Esophagus muscularis mucosa (tissue), 4 donors: Measurements from ENCODE around the gene CNTRL. TPM values are rescaled to one million over a fixed set of nuclear protein-coding genes. Genes with fewer than 3 reads are reported as not detected.

Experiments
- DNase-seq: peaks from one replicate; pipeline ENCODE4 v3.0.0-alpha.2; 2017; ENCODE audit errors: extremely low spot score
- H3K27ac ChIP-seq, 4 donors: fragments of 200-600 bp; sonication (generic); replicated peaks in 1 of 4; 1 replicate in 3 of 4; 2 replicates in 1 of 4; pipeline ENCODE4 v1.5.1; 2016 to 2019; ENCODE audit warnings: mild to moderate bottlenecking in 1 of 4
- H3K27me3 ChIP-seq, 4 donors: fragments of 200-600 bp; sonication (generic); one replicate each; pipeline versions ENCODE4 v1.5.1 to v1.6.0; 2016 to 2019
- H3K36me3 ChIP-seq, 4 donors: fragments of 200-600 bp; sonication (generic); one replicate each; pipeline ENCODE4 v1.5.1; 2016 to 2019
- H3K4me1 ChIP-seq, 4 donors: fragments of 200-600 bp; sonication (generic); one replicate each; pipeline ENCODE4 v1.5.1; 2016 to 2019
- H3K4me3 ChIP-seq, 4 donors: fragments of 200-600 bp; sonication (generic); 1 replicate in 2 of 4; 2 replicates in 2 of 4; pipeline ENCODE4 v1.5.1; 2016 to 2019; ENCODE audit warnings: mild to moderate bottlenecking in 4 of 4, moderate library complexity in 1 of 4
- H3K9me3 ChIP-seq, 4 donors: fragments of 200-600 bp; sonication (generic); 1 replicate in 3 of 4; 2 replicates in 1 of 4; pipeline ENCODE4 v1.5.1; 2016 to 2019
- CTCF ChIP-seq, 3 experiments: fragments of 200-600 bp in 2 of 3; fragments of 450-650 bp in 1 of 3; sonication (generic) in 2 of 3; IDR thresholded peaks; one replicate each; pipeline ENCODE4 v1.5.1; 2017 to 2019; ENCODE audit warnings: antibody characterized with exemption in 3 of 3, mild to moderate bottlenecking in 2 of 3, moderate library complexity in 1 of 3
- EP300 ChIP-seq: sonication (generic); formaldehyde crosslinking; IDR thresholded peaks from one replicate; pipeline ENCODE4 v1.6.1; 2017; ENCODE audit warnings: antibody characterized with exemption
- POLR2A ChIP-seq: fragments of 450-650 bp; IDR thresholded peaks from one replicate; pipeline ENCODE4 v1.6.1; 2017; ENCODE audit warnings: antibody characterized with exemption, moderate library complexity, mild to moderate bottlenecking, low read depth
- POLR2AphosphoS5 ChIP-seq, 2 donors: sonication (generic); formaldehyde crosslinking; IDR thresholded peaks; one replicate each; pipeline ENCODE4 v1.6.1; 2017; ENCODE audit warnings: antibody characterized with exemption in 2 of 2
- WGBS: methylation state at CpG from one replicate; pipeline ENCODE4 v1.1.5; 2018; 5-methylcytosine and 5-hydroxymethylcytosine counted together
- intact Hi-C: fragments of 100-400 bp; cut with DNase I; formaldehyde crosslinking; loops from one replicate; pipeline ENCODE4 v1.15.1; 2023
- total RNA-seq, 4 donors: library from RNA; depleted of rRNA; stranded (reverse); fragments of >200 nt; gene quantifications; one replicate each; pipeline versions ENCODE4 v1.1.0 to v1.2.1, GENCODE V29; 2016

Gene CNTRL
- total RNA-seq, 4 donors from 2014 or later = 7.8 to 14.1 (median 11.2) TPM

- Histone ChIP-seq H3K27ac (no peak overlapping the region), H3K4me1 (peaks cover 0 to 7% (median 2%) of the 10 kb centered on the region in 4 donors), H3K9me3 (no peaks in the 10 kb centered on the region), H3K36me3 (peaks cover 10 to 76% (median 53%) of the 10 kb centered on the region in 4 donors), H3K27me3 (no peaks in the 10 kb centered on the region), H3K4me3 (no peak overlapping the region)
- WGBS = 67% methylated on average over 1 of the region's 1 CpG
- intact Hi-C loops = no loop called here
- no peak for DNase-seq
- TF ChIP-seq EP300 = no peak
- no peak for TF ChIP-seq CTCF (IDR thresholded peaks at IDR 0.05)
- no peak for TF ChIP-seq POLR2A
- TF ChIP-seq POLR2AphosphoS5 (IDR thresholded peaks at IDR 0.05) = no peak
Measured at GRCh38 chr9:121153642-121154041, 78.9 kb downstream of the CNTRL start.

- TF ChIP-seq EP300 (no peak), POLR2AphosphoS5 (IDR thresholded peaks at IDR 0.05) (no peak), POLR2A (no peak), CTCF (IDR thresholded peaks at IDR 0.05) (no peak)
- Histone ChIP-seq H3K27ac (no peak overlapping the region), H3K4me1 (peaks cover 0 to 7% (median 2%) of the 10 kb centered on the region in 4 donors), H3K4me3 (no peak overlapping the region), H3K27me3 (no peaks in the 10 kb centered on the region), H3K36me3 (peaks cover 8 to 76% (median 47%) of the 10 kb centered on the region in 4 donors), H3K9me3 (no peaks in the 10 kb centered on the region)
- intact Hi-C loops = no loop called here
- DNase-seq = no peak
- WGBS = 94% methylated on average over 6 of the region's 6 CpGs
Measured at GRCh38 chr9:121154782-121155181, 80.0 kb downstream of the CNTRL start.

- peaks cover 0 to 7% (median 2%) of the 10 kb centered on the region in 4 donors for H3K4me1 ChIP-seq
- peaks cover 8 to 77% (median 46%) of the 10 kb centered on the region in 4 donors for H3K36me3 ChIP-seq
- TF ChIP-seq EP300 = no peak
- TF ChIP-seq POLR2AphosphoS5 (IDR thresholded peaks at IDR 0.05) = no peak
- no peak for TF ChIP-seq POLR2A
- no peak for TF ChIP-seq CTCF (IDR thresholded peaks at IDR 0.05)
- 44% methylated on average over 2 of the region's 2 CpGs for WGBS
- no peak for DNase-seq
- intact Hi-C loops = no loop called here
- no peak overlapping the region for H3K27ac ChIP-seq
- no peak overlapping the region for H3K4me3 ChIP-seq
- no peaks in the 10 kb centered on the region for H3K9me3 ChIP-seq
- H3K27me3 ChIP-seq = no peaks in the 10 kb centered on the region
Measured at GRCh38 chr9:121156263-121156731, 81.5 kb downstream of the CNTRL start.

GRCh38 chr9:121157939-121158338 is 83.2 kb downstream of the CNTRL start:
- no peak for DNase-seq
- Histone ChIP-seq H3K4me3 (no peak overlapping the region), H3K9me3 (no peaks in the 10 kb centered on the region), H3K27ac (no peak overlapping the region), H3K4me1 (peaks cover 0 to 7% (median 2%) of the 10 kb centered on the region in 4 donors), H3K36me3 (peaks cover 8 to 85% (median 44%) of the 10 kb centered on the region in 4 donors), H3K27me3 (no peaks in the 10 kb centered on the region)
- 96% methylated on average over 4 of the region's 4 CpGs for WGBS
- TF ChIP-seq CTCF (IDR thresholded peaks at IDR 0.05) = no peak
- no peak for TF ChIP-seq EP300
- no peak for TF ChIP-seq POLR2A
- no peak for TF ChIP-seq POLR2AphosphoS5 (IDR thresholded peaks at IDR 0.05)
- intact Hi-C loops = no loop called here

GRCh38 chr9:121160025-121160424 is 85.3 kb downstream of the CNTRL start:
- Histone ChIP-seq H3K4me3 (no peak overlapping the region), H3K27me3 (no peaks in the 10 kb centered on the region), H3K27ac (no peak overlapping the region), H3K4me1 (peaks cover 0 to 7% (median 2%) of the 10 kb centered on the region in 4 donors), H3K9me3 (no peaks in the 10 kb centered on the region), H3K36me3 (peaks cover 8 to 80% (median 31%) of the 10 kb centered on the region in 4 donors)
- no peak for DNase-seq
- 63% methylated on average over 1 of the region's 1 CpG for WGBS
- intact Hi-C loops = no loop called here
- TF ChIP-seq EP300 (no peak), CTCF (IDR thresholded peaks at IDR 0.05) (no peak), POLR2A (no peak), POLR2AphosphoS5 (IDR thresholded peaks at IDR 0.05) (no peak)
